DND-41 (cell line): ENCODE results near the gene TNF.
A peak's percentile ranks its signal among the peaks of the same experiment; 100 is the strongest.

ENCODE experiments used
- ATAC-seq: fragments of 200-7000 bp; cut with Tn5 transposase; 3 replicates; pipeline ENCODE4 v1.9.1; 2021; ENCODE audit warnings: low read depth; ENCODE audit not compliant: insufficient read depth
- DNase-seq: peaks from one replicate; pipeline ENCODE4 v3.0.0-alpha.2; 2020
- H2AFZ ChIP-seq: 2 replicates; pipeline ENCODE4 v1.6.0; 2012; ENCODE audit warnings: low read depth, low read length
- H3K27ac ChIP-seq: 2 replicates; pipeline ENCODE4 v1.5.1; 2012; ENCODE audit warnings: low read length, inconsistent platforms
- H3K27me3 ChIP-seq: fragments of 200-600 bp; sonication (generic); 2 replicates; pipeline ENCODE4 v1.6.0; 2012; ENCODE audit warnings: low read length, mild to moderate bottlenecking, inconsistent platforms; ENCODE audit not compliant: insufficient read depth, poor library complexity
- H3K36me3 ChIP-seq: 2 replicates; pipeline ENCODE4 v1.5.1; 2012; ENCODE audit warnings: low read length, inconsistent platforms; ENCODE audit not compliant: insufficient read depth
- H3K4me1 ChIP-seq: 2 replicates; pipeline ENCODE4 v1.5.1; 2012; ENCODE audit warnings: mild to moderate bottlenecking, low read length; ENCODE audit not compliant: insufficient read depth
- H3K4me2 ChIP-seq: 2 replicates; pipeline ENCODE4 v1.6.0; 2012; ENCODE audit warnings: mild to moderate bottlenecking, moderate library complexity, low read length, inconsistent platforms; ENCODE audit not compliant: insufficient read depth
- H3K4me3 ChIP-seq, 2 experiments: fragments of 200-600 bp in 1 of 2; shearing (Covaris generic) in 1 of 2; 2 replicates each; pipeline ENCODE4 v1.5.1; 2012 to 2016; ENCODE audit warnings: inconsistent platforms in 2 of 2, low read length in 2 of 2, mild to moderate bottlenecking in 2 of 2, low read depth in 1 of 2, moderate library complexity in 1 of 2
- H3K79me2 ChIP-seq: 2 replicates; pipeline ENCODE4 v1.6.0; 2012; ENCODE audit warnings: low read length, inconsistent platforms; ENCODE audit not compliant: insufficient read depth
- H3K9ac ChIP-seq: 2 replicates; pipeline ENCODE4 v1.6.0; 2012; ENCODE audit warnings: low read depth, mild to moderate bottlenecking, inconsistent platforms, low read length, moderate library complexity
- H3K9me3 ChIP-seq: 2 replicates; pipeline ENCODE4 v1.5.1; 2012; ENCODE audit warnings: low read length, moderate library complexity, mild to moderate bottlenecking, inconsistent platforms; ENCODE audit not compliant: insufficient read depth, severe bottlenecking
- H4K20me1 ChIP-seq: 2 replicates; pipeline ENCODE4 v1.6.0; 2012; ENCODE audit warnings: low read length; ENCODE audit not compliant: insufficient read depth
- EZH2 ChIP-seq: IDR thresholded peaks from 3 replicates; pipeline ENCODE4 v1.6.1; 2012; ENCODE audit warnings: borderline replicate concordance, low read depth, mild to moderate bottlenecking, moderate library complexity, low read length, inconsistent platforms; ENCODE audit not compliant: severe bottlenecking
- TF ChIP-seq, protein P1 (sequence below): IDR thresholded peaks from 2 replicates; pipeline ENCODE4 v1.5.1; 2012; ENCODE audit warnings: borderline replicate concordance, low read length, moderate library complexity, mild to moderate bottlenecking; ENCODE audit not compliant: poor library complexity, severe bottlenecking; ENCODE audit errors: extremely low read depth

Gene TNF

DNA sequence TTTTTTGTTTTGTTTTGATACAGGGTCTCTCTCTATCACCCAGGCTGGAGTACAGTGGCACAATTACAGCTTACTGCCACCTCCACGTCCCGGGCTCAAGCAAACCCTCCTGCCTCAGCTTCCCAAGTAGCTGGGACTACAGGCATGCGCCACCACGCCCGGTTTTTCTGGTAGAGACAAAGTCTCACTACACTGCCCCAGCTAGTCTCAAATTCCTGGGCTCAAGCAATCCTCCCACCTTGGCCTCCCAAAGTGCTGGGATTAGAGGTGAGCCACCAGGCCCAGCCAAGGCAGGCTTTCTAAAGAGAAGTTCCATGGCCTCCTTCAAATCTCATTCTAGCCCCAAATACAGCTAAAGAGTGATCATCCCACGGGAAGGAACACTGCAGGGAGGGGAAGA lies 41.4 kb upstream of the TNF start:
- peaks cover 90% of the 10 kb centered on the region for H4K20me1 ChIP-seq
- H3K4me1 ChIP-seq, result peaks cover 24% of the 10 kb centered on the region
- H3K27me3 ChIP-seq, result no peaks in the 10 kb centered on the region
- no peak for TF ChIP-seq EZH2
- TF ChIP-seq, protein P1, sequence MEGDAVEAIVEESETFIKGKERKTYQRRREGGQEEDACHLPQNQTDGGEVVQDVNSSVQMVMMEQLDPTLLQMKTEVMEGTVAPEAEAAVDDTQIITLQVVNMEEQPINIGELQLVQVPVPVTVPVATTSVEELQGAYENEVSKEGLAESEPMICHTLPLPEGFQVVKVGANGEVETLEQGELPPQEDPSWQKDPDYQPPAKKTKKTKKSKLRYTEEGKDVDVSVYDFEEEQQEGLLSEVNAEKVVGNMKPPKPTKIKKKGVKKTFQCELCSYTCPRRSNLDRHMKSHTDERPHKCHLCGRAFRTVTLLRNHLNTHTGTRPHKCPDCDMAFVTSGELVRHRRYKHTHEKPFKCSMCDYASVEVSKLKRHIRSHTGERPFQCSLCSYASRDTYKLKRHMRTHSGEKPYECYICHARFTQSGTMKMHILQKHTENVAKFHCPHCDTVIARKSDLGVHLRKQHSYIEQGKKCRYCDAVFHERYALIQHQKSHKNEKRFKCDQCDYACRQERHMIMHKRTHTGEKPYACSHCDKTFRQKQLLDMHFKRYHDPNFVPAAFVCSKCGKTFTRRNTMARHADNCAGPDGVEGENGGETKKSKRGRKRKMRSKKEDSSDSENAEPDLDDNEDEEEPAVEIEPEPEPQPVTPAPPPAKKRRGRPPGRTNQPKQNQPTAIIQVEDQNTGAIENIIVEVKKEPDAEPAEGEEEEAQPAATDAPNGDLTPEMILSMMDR, result no peak
- no peak for ATAC-seq
- no peaks in the 10 kb centered on the region for H3K9me3 ChIP-seq
- peaks cover 57% of the 10 kb centered on the region for H3K79me2 ChIP-seq
- H2AFZ ChIP-seq, result no peak overlapping the region
- no peak overlapping the region for H3K4me2 ChIP-seq
- H3K27ac ChIP-seq, result no peak overlapping the region
- H3K4me3 ChIP-seq, result no peak overlapping the region
- no peak for DNase-seq
- no peak overlapping the region for H3K9ac ChIP-seq
- H3K36me3 ChIP-seq, result peaks cover 95% of the 10 kb centered on the region

DNA sequence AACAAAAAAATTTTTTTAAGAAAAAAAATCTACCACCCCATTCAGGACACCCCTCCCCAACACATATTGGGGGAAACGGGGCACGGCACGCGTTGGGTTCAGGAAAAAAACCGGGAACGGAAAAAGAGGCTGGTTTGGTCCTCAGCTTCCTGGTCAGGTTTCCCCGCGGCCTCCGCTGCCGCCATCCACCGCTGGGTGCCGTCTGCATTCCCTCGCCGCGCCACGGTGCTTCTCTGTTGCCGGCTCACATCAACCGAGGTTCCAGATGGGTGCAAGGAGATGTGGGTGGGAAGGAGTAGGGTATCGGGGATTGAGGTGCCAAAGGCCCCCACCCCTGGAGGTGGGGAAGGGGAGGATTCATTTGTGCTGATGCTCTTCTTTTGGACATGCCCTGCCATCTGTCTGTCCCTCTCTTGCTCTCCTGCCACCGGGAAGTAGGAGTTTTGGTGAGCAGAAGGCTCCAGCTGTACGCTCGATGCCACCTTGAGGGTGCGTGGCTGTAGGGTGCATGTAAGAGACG lies 40.8 kb upstream of the TNF start:
- Histone ChIP-seq H3K9me3 (no peaks in the 10 kb centered on the region), H3K27ac (no peak overlapping the region), H2AFZ (no peak overlapping the region), H3K27me3 (no peaks in the 10 kb centered on the region), H3K9ac (no peak overlapping the region), H3K4me3 (no peak overlapping the region), H3K4me1 (peaks cover 29% of the 10 kb centered on the region), H3K4me2 (peak overlapping the region; percentile 19; the same call in 1 of the 2 replicates), H3K79me2 (peaks cover 63% of the 10 kb centered on the region), H3K36me3 (peaks cover 99% of the 10 kb centered on the region), H4K20me1 (peaks cover 93% of the 10 kb centered on the region)
- no peak for ATAC-seq
- DNase-seq, result no peak
- TF ChIP-seq, protein P1, result no peak
- TF ChIP-seq EZH2, result no peak

DNA sequence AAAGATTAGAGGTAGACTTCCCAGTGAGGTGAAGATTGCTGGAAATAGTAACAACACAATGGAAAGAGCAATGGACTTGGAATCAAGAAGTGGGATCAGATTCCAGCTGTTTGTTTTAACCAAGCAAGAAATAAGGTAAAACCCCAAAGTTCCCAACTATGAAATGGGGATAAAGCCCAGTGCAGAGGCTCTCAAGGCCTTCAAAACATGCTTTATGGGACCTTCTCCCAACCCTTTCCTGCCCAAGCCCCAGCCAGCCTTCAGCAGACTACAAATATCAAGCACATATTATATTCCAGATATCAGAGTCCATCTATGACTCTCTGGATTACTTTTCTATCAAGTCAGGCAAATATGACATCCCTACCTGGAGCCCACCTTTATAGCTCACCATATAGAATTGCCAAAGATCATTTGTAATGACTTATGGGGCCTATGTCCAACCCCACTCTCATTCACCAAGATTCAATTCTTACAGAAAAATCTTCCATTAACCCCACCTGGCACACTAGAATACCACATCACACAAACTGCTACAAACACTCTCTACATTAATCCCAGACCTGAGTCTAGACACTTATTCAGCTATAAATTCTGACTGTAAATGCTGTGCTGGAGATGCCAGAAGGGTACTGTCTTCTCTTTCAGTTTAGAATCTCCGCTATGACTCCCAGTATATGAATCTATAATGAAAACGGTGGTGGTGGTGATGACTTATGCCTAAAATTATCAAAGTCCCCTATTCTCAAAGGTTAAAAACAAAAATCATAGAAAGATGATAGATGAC lies 39.6 kb upstream of the TNF start:
- Histone ChIP-seq H3K27ac (no peak overlapping the region), H3K36me3 (peaks cover 100% of the 10 kb centered on the region), H3K4me2 (no peak overlapping the region; the same call in 1 of the 2 replicates), H3K9ac (no peak overlapping the region), H3K4me3 (no peak overlapping the region), H3K79me2 (peaks cover 74% of the 10 kb centered on the region), H4K20me1 (peaks cover 94% of the 10 kb centered on the region), H3K4me1 (peaks cover 41% of the 10 kb centered on the region), H3K27me3 (no peaks in the 10 kb centered on the region), H2AFZ (no peak overlapping the region), H3K9me3 (no peaks in the 10 kb centered on the region)
- DNase-seq, result no peak
- TF ChIP-seq, protein P1, result no peak
- TF ChIP-seq EZH2, result no peak
- ATAC-seq, result no peak
